ENCODE measurements around the gene CRYBG1.

Gene CRYBG1

GRCh38 chr6:106614166-106614565 lies 253.6 kb downstream of the CRYBG1 start:
- TF ChIP-seq CTCF (IDR thresholded peaks at IDR 0.05; ENCODE audit: low read depth, low read length): no peak
- no peak overlapping the region for H3K4me3 ChIP-seq (ENCODE audit: low read depth, low read length)

GRCh38 chr6:106614592-106615257 lies 254.2 kb downstream of the CRYBG1 start:
- no peak for TF ChIP-seq CTCF (IDR thresholded peaks at IDR 0.05; ENCODE audit: low read depth, low read length)
- H3K4me3 ChIP-seq (ENCODE audit: low read depth, low read length): no peak overlapping the region

DNA sequence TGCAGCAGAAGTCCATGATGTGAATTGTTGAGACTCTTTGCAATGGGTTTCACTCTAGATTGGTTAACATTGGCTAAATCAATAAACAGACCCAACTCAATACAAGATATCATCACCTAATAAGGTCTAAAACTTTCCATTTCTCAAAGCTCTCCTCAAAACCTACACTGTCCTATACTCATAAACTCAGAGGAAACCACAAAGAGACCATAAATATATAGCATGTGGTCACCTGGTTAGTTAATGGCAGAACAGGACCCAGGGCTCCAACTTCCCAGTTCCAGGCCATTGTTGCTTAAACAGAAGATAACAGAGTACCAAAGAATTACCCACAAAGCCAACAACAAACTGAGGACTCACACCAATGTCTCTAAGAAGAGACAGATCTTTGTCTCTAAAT lies 256.8 kb downstream of the CRYBG1 start:
- H3K4me3 ChIP-seq (ENCODE audit: low read depth, low read length): no peak overlapping the region
- no peak for TF ChIP-seq CTCF (IDR thresholded peaks at IDR 0.05; ENCODE audit: low read depth, low read length)

GRCh38 chr6:106617857-106618256 lies 257.3 kb downstream of the CRYBG1 start:
- no peak for TF ChIP-seq CTCF (IDR thresholded peaks at IDR 0.05; ENCODE audit: low read depth, low read length)
- no peak overlapping the region for H3K4me3 ChIP-seq (ENCODE audit: low read depth, low read length)

DNA sequence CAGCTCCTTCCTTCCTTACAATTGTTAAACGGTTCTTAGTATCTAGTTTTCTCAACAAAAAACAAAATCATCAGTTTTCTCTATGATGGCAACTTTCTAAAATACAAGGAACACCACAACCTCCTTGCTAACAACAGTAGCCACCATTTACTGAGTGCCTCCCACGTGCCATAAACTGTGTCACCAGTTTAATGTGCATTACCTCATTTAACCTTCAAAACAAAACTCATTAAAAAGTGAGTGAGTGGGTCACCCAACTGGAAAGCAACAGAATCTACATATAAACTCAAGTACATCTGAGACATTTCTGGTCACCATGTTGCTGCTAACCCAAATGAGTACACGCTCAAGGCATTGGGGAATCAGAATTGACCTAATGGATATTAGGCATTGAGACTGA lies 257.8 kb downstream of the CRYBG1 start:
- no peak overlapping the region for H3K4me3 ChIP-seq (ENCODE audit: low read depth, low read length)
- TF ChIP-seq CTCF (IDR thresholded peaks at IDR 0.05; ENCODE audit: low read depth, low read length): no peak

GRCh38 chr6:106619223-106619622 lies 258.7 kb downstream of the CRYBG1 start:
- TF ChIP-seq CTCF (IDR thresholded peaks at IDR 0.05; ENCODE audit: low read depth, low read length): no peak
- H3K4me3 ChIP-seq (ENCODE audit: low read depth, low read length): no peak overlapping the region

- no peak overlapping the region for H3K4me3 ChIP-seq (ENCODE audit: low read depth, low read length)
- TF ChIP-seq CTCF (IDR thresholded peaks at IDR 0.05; ENCODE audit: low read depth, low read length): no peak
These were observed 260.6 kb downstream of the CRYBG1 start for GRCh38 chr6:106620931-106621672.

Data from WI38 (cell line).